ENCODE data around the gene LAMA3. TPM values are rescaled to one million over a fixed set of nuclear protein-coding genes. Genes with fewer than 3 reads are reported as not detected.

The LAMA3 gene
- total and polyA plus RNA-seq, 12 donors: 0.89 to 5.3 (median 3.3) TPM

- Histone ChIP-seq H3K36me3 (no peaks in the 10 kb centered on the region), H3K27me3 (no peaks in the 10 kb centered on the region), H3K9me3 (peaks cover 0 to 8% (median 0%) of the 10 kb centered on the region in 11 donors), H3K27ac (no peak overlapping the region), H3K4me3 (no peak overlapping the region), H3K4me1 (peaks cover 0 to 17% (median 0%) of the 10 kb centered on the region in 9 donors)
- peak in 1 of 8 donors; percentile 29 for ATAC-seq
- no peak for TF ChIP-seq CTCF (IDR thresholded peaks at IDR 0.05)
- DNase-seq: no peak
- WGBS, 2 donors: 77 to 85% methylated on average over 7 of the region's 7 CpGs
- intact Hi-C loops (cut with DNase I): no loop called here
Measured at GRCh38 chr18:23970161-23971096, 281.2 kb downstream of the LAMA3 start.

- no peak for ATAC-seq
- TF ChIP-seq CTCF (IDR thresholded peaks at IDR 0.05): no peak
- peaks cover 0 to 8% (median 0%) of the 10 kb centered on the region in 11 donors for H3K9me3 ChIP-seq
- peaks cover 0 to 17% (median 0%) of the 10 kb centered on the region in 9 donors for H3K4me1 ChIP-seq
- H3K27ac ChIP-seq: no peak overlapping the region
- intact Hi-C loops (cut with DNase I): no loop called here
- WGBS, 2 donors: 88 to 91% methylated on average over 5 of the region's 5 CpGs
- no peaks in the 10 kb centered on the region for H3K36me3 ChIP-seq
- no peak for DNase-seq
- no peaks in the 10 kb centered on the region for H3K27me3 ChIP-seq
- H3K4me3 ChIP-seq: no peak overlapping the region
Measured at GRCh38 chr18:23971097-23971440, 281.8 kb downstream of the LAMA3 start.

GRCh38 chr18:23971666-23972230 is 282.5 kb downstream of the LAMA3 start:
- no peak overlapping the region for H3K4me3 ChIP-seq
- ATAC-seq (no peak), DNase-seq (no peak)
- H3K27ac ChIP-seq: no peak overlapping the region
- WGBS, 2 donors: 90 to 93% methylated on average over 5 of the region's 5 CpGs
- intact Hi-C loops (cut with DNase I): no loop called here
- H3K27me3 ChIP-seq: no peaks in the 10 kb centered on the region
- peaks cover 0 to 17% (median 0%) of the 10 kb centered on the region in 9 donors for H3K4me1 ChIP-seq
- no peaks in the 10 kb centered on the region for H3K36me3 ChIP-seq
- peaks cover 0 to 11% (median 0%) of the 10 kb centered on the region in 11 donors for H3K9me3 ChIP-seq
- no peak for TF ChIP-seq CTCF (IDR thresholded peaks at IDR 0.05)

- WGBS, 2 donors: 80 to 85% methylated on average over 6 of the region's 6 CpGs
- Histone ChIP-seq H3K36me3 (no peaks in the 10 kb centered on the region), H3K27me3 (no peaks in the 10 kb centered on the region), H3K27ac (no peak overlapping the region), H3K9me3 (peaks cover 0 to 17% (median 0%) of the 10 kb centered on the region in 11 donors), H3K4me3 (no peak overlapping the region), H3K4me1 (peaks cover 0 to 12% (median 0%) of the 10 kb centered on the region in 9 donors)
- no peak for TF ChIP-seq CTCF (IDR thresholded peaks at IDR 0.05)
- DNase-seq (no peak), ATAC-seq (no peak)
- intact Hi-C loops (cut with DNase I): no loop called here
Measured at GRCh38 chr18:23972453-23972852, 283.2 kb downstream of the LAMA3 start.

Data from heart right ventricle (tissue), 16 donors.